Mononuclear cell (primary cell): ENCODE data around the gene VWA8. TPM values are rescaled to one million over a fixed set of nuclear protein-coding genes. Genes with fewer than 3 reads are reported as not detected.
"Not testable (repeated sequence)": the region's sequence is repeated elsewhere in the genome, so short reads cannot be mapped to it uniquely, and the experiment has no call there.

Experiments
- H3K27me3 ChIP-seq: 2 replicates; pipeline ENCODE4 v1.6.0; 2011; ENCODE audit warnings: low read length, control low read depth; ENCODE audit not compliant: insufficient read depth
- H3K4me1 ChIP-seq: 2 replicates; pipeline ENCODE4 v1.5.1; 2011; ENCODE audit warnings: mild to moderate bottlenecking, low read length, control low read depth; ENCODE audit not compliant: insufficient read depth
- H3K4me3 ChIP-seq: 2 replicates; pipeline ENCODE4 v1.5.1; 2011; ENCODE audit warnings: mild to moderate bottlenecking, low read length, moderate library complexity
- H3K9me3 ChIP-seq: 2 replicates; pipeline ENCODE4 v1.5.1; 2011; ENCODE audit warnings: low read depth, mild to moderate bottlenecking, control low read depth, low read length
- total RNA-seq: library from RNA; depleted of rRNA; stranded (reverse); fragments of >200 nt; gene quantifications from one replicate; pipeline ENCODE4 v1.2.3, GENCODE V29; 2012

Gene VWA8
- total RNA-seq, 1 donor, result 18.6 TPM

DNA sequence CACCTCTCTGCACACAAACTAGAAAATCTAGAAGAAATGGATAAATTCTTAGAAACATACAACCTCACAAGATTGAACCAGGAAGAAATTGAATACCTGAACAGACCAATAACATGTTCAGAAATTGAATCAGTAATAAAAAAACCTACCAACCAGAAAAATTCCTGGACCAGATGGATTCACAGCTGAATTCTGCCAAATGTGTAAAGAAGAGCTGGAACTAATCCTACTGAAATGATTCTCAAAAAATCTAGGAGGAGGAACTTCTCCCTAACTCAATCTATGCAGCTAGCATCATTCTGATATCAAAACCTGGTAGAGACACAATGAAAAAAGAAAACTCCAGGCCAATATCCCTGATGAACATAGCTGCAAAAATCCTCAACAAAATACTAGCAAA lies 336.9 kb downstream of the VWA8 start:
- Histone ChIP-seq H3K4me3 (no peak overlapping the region), H3K9me3 (no peaks in the 10 kb centered on the region), H3K27me3 (no peaks in the 10 kb centered on the region), H3K4me1 (no peaks in the 10 kb centered on the region)

DNA sequence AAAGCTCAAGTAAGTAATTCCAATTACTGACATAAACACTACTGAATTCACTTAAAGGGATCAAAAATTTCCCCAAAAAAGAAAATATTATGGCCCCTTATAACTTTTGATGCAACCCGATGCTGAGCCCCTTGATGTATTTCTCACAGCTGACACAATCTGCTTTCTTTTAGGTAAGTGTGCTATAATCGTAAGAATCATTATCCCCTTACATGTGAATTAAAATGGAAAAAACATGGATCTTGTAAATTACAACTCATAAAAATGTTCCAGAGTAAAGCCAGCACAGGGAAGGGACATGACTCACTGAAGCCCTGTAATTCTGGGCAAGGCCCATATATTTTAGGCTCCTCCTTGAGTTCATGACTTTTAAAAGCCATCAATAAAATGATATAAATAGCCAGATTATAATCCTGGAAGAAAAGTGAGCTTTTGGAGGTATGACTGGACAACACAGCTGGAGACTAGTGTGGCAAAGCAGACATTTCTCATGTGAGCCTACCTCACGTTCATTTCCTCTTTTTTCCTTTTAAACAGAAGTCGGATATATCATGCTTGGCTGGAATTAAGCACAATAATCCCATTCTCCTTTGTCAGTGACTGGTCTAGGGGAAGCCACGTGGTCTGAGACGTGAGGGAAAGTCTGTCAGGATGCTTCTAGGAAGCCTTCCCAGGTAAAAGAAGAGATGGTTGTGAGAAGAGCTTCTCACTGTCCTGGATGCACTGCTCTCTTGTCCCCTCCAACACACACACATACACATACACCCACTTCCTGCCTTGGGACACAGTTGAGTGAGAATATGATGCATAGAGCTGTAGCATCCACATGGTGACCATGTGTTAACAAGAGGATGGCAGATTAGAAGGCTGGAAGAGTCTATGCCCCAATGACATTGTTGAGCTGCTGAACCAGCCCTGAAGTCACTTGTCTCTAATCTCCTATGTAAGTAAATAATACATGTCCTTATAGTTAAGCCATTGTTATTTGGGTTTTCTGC lies 338.2 kb downstream of the VWA8 start:
- H3K4me1 ChIP-seq, result no peaks in the 10 kb centered on the region
- H3K4me3 ChIP-seq, result no peak overlapping the region
- H3K27me3 ChIP-seq, result no peaks in the 10 kb centered on the region
- no peaks in the 10 kb centered on the region for H3K9me3 ChIP-seq

DNA sequence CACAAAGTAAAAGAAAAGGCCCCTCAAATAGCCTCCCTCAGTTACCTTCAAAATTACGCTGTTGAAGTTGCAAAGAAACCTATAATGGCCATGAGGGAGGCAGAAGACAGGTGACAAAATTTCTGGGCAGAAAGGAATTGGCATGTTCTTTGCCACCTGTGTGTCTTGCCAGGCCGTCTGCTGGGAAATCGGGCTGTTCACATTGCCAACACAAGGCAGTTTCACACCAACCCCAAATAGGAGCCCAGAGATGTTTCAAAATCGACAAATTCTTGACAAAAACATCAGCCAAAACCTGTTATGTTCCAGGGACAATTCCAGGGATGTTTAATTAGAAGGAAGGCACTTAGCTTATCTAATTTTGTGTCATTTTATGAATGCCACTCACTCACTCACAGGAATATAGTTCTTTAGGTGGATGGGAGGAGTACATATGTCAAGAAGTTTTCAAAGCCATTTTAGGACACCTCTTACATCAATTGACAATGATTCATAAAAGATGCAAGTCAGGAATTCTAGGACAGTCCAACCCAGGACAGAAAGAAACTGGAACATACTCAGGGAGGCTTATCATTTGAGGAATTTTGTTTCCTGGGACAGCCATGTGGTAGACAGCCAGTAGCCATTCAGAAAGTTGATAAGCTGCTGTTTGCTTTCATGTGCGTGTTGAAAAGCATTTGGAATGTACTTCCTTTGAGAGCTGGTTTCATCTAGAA lies 339.0 kb downstream of the VWA8 start:
- Histone ChIP-seq H3K4me1 (no peaks in the 10 kb centered on the region), H3K4me3 (no peak overlapping the region), H3K27me3 (no peaks in the 10 kb centered on the region), H3K9me3 (no peaks in the 10 kb centered on the region)

DNA sequence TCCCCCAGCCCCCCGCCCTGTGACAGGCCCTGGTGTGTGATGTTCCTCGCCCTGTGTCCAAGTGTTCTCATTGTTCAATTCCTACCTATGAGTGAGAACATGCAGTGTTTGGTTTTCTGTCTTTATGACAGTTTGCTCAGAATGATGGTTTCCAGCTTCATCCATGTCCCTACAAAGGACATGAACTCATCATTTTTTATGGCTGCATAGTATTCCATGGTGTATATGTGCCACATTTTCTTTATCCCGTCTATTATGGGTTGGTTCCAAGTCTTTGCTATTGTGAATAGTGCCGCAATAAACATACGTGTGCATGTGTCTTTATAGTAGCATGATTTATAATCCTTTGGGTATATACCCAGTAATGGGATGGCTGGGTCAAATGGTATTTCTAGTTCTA lies 343.3 kb downstream of the VWA8 start:
- H3K9me3 ChIP-seq, H3K27me3 ChIP-seq, H3K4me1 ChIP-seq, H3K4me3 ChIP-seq: not testable (repeated sequence)

DNA sequence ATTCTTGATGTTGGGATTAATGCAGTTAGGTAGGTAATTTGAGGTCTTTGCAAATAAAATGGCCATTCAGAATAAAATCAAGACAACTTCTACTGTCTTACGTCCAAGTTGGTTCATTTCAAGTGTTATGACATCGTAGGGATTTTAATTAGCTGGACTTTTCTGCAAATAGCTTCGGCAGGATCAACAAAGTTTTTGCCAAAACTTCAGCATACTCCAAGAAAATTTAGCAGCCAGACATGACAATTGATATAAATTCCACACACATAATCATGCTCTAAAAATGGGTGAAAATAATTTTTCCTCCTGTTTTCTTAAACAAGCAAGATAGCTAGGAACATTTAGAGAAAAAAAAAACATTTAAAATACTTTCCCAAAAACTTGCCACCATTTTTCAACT lies 344.8 kb downstream of the VWA8 start:
- no peaks in the 10 kb centered on the region for H3K9me3 ChIP-seq
- no peak overlapping the region for H3K4me3 ChIP-seq
- no peaks in the 10 kb centered on the region for H3K4me1 ChIP-seq
- H3K27me3 ChIP-seq, result no peaks in the 10 kb centered on the region

DNA sequence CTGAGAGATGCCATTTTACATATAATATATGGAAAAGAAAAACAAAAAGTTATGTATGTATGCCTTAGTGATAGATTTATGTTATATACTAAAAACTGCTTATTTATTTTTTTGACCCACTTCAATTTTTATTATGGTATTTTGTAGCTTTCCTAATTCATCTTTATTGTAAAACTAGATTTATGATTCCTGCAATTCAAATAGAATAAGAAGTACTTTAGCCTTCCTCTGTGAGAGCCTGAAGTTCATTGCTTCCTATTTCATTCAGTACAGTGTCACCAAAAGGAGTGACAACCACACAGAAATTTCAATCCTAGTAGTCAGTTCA lies 345.4 kb downstream of the VWA8 start:
- H3K4me1 ChIP-seq, result no peaks in the 10 kb centered on the region
- no peaks in the 10 kb centered on the region for H3K27me3 ChIP-seq
- no peaks in the 10 kb centered on the region for H3K9me3 ChIP-seq
- no peak overlapping the region for H3K4me3 ChIP-seq

DNA sequence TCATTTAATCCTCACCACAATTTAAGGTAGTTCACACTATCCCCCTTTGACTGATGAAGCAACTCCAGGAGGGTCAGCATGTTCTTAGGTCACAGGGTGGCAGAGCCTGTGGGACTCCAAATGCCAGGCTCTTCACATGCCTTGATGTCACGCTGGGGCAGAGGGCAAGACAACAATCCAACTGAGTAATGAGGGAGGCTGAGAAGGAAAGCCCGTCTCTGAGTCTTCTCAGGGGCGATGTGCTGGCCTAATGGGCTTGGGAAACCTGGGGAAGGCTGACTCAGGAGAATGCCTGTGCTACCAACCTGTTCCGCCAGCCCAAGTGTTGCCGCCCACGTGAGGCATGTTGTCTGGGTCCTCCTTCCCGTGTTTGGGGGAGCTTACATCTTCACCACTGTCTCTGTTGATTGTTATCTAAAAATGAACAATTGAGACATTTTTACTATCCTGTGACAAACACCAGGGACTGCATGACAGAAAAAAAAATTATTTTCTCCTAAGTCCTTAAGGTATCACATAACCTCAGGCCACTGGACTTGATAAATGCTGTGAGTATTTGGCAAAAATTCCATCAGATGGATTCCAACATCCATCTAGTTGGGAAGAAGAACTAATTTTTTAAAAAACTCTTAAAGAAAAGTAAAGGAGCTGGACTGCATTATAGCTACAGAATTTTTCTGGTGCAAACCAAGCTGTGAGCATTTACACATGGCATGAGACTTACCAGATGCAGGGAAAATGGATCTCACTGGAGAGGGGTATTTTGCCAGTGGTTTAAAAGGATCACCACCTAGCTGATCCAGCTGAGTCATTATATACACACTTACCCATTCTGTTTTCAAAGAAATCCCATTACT lies 346.0 kb downstream of the VWA8 start:
- H3K4me3 ChIP-seq, result no peak overlapping the region
- H3K4me1 ChIP-seq, result no peaks in the 10 kb centered on the region
- no peaks in the 10 kb centered on the region for H3K9me3 ChIP-seq
- no peaks in the 10 kb centered on the region for H3K27me3 ChIP-seq

DNA sequence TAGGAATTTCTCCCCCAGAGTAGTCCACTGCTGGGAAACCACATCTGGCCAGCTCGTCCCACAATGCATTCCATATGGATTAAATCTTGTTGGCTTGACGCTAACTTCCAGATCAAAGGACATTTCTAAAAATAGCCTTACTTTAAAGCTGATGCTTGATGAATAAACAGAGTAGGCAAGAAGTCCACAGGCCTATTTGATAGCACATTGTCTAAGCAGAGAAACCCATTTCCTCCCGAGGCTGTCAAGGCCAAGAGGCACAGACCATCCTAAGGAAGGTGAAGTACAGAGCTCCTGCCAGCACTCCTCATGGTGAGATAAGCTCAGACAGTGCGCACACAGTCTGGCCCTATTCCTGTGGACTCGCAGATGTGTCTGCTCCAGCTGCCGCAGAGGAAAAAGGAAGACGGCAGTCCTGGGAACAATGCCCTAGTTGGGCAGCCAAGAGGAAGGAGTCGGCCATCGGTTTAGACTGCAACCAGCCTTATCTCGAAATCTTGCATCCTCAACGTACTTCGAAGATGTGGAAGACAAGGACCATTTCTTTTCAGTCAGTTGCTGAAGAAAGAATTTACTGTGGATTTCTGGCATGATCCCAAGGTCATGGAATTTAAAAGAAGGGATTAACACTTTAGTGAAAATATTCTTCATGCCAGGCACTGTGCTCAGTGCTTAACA lies 346.8 kb downstream of the VWA8 start:
- Histone ChIP-seq H3K9me3 (no peaks in the 10 kb centered on the region), H3K27me3 (no peaks in the 10 kb centered on the region), H3K4me1 (no peaks in the 10 kb centered on the region), H3K4me3 (no peak overlapping the region)

DNA sequence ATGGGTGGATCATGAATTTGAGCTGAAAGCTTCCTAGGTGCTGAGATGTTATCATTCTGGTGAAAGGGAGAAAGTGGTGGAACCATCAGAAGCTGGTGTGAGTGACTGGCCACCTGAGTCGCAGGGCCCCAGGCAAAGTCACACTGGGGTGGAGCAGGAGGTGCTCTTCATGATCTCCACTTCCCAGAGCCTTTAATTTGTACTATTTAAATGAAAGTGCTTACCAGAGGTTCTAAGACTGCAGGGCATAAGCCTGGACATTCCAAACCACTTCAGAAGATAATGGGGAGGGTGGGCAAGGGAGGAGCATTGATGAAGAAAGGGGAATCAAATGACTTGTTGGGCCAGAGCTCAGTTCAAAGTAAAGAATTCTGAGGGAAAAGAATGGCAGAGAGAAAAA lies 347.4 kb downstream of the VWA8 start:
- Histone ChIP-seq H3K4me3 (no peak overlapping the region), H3K27me3 (no peaks in the 10 kb centered on the region), H3K9me3 (no peaks in the 10 kb centered on the region), H3K4me1 (no peaks in the 10 kb centered on the region)

DNA sequence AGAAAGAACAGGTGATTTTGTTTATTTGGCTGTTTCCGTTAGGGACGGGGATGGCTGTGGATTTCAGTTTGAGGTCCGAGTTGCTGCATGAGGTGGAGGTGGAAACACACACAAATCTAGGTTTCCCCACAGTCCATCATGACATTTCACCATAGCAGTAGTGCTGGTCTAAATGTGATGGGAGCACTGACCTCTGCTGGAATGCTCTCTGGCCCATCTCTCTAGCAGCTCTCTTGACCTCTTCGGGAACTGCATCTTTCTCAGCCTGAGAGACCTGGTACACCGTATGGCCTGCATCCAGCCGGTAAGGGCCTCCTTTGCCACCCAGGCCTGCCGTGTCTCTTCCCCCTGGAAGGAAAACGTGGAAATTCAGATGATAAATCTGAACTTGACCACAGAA lies 349.5 kb downstream of the VWA8 start:
- no peaks in the 10 kb centered on the region for H3K4me1 ChIP-seq
- no peaks in the 10 kb centered on the region for H3K27me3 ChIP-seq
- no peak overlapping the region for H3K4me3 ChIP-seq
- H3K9me3 ChIP-seq, result no peaks in the 10 kb centered on the region

DNA sequence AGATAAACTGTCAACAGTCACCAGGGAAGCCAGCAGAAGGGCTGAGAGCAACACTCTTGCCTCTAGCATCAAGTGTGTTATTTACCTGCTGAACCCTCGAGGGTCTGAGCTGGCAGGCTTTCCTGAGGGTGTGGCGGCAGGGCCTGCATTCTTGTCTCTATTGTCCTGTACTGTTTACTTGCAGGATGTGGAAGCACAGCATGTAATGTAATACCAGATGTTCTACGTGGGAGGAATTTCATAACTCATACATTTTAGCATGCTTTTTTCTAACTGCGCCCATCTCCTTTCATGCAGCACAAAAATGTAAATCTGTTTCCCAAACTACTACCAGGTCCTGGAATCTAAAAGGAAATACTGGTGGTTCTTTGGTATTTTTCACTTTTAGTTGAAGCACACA lies 350.5 kb downstream of the VWA8 start:
- Histone ChIP-seq H3K27me3 (no peaks in the 10 kb centered on the region), H3K9me3 (no peaks in the 10 kb centered on the region), H3K4me1 (no peaks in the 10 kb centered on the region), H3K4me3 (no peak overlapping the region)

DNA sequence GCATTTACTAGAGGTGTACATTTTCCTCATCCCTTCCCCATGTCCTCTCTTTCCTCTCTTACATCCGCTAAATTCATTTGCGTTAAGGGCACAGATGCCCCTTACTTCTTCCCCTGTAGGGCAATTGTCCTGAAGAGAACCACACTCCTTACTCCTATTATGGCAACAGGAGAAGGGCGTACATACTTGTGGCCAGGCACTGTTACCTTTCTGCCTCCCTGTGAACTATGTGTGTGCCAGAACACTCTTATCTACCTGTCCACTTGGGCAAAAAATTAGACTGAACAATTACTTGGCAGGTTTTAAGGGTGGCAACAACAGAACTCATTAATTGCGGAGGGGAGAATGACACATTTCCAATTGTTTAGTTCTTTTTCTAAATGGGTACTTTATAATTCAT lies 351.1 kb downstream of the VWA8 start:
- no peaks in the 10 kb centered on the region for H3K27me3 ChIP-seq
- H3K4me3 ChIP-seq, result no peak overlapping the region
- no peaks in the 10 kb centered on the region for H3K4me1 ChIP-seq
- H3K9me3 ChIP-seq, result no peaks in the 10 kb centered on the region

DNA sequence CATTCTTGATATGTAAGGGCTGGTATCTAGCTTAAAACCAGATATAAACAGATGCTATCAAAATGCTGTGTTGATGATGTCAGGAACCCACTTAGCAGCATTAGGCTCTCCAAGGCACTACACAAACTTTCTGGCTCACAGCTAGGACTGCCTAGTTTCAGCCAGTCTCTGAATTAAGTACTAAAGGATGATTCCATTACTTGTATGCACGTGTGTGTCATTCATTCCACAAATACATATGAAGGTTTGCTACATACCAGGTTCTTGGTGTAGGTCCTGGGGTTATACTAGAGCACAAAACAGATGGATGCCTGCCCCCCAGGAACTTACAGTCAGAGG lies 352.1 kb downstream of the VWA8 start:
- no peaks in the 10 kb centered on the region for H3K27me3 ChIP-seq
- H3K4me1 ChIP-seq, result no peaks in the 10 kb centered on the region
- H3K9me3 ChIP-seq, result no peaks in the 10 kb centered on the region
- no peak overlapping the region for H3K4me3 ChIP-seq

DNA sequence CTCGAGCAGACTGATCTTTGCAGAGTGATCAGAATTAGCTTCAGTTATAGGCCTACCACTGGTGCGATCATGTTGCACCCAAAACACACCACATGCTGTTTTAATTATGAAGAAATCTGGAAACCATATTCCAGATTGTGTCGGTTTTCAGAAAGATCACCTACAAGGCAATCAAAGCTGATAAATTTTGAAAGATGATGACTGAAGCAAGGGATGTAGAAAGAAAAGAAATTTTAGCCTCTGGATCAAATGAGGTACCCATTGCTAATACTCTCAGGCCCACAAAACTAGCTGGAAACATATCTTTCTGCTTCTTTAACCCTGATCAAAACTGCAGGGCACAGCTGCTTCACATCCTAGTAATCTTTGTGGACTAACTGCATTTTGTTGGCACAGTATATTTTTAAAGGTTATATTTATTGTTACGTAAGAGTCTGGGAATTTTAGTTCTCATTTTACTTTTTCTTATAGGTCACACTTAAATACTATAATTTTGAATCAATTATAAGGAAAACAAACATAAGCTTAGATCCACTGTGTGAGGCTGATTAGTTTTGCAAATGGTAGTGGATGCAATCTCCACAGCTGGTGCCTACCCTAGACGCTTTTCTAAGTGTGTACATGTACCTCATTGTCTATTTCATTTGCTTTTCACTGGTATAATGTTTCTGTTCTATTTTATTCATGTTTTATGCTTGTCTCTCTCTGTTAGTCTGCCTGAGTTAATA lies 352.6 kb downstream of the VWA8 start:
- no peaks in the 10 kb centered on the region for H3K4me1 ChIP-seq
- no peaks in the 10 kb centered on the region for H3K9me3 ChIP-seq
- no peak overlapping the region for H3K4me3 ChIP-seq
- H3K27me3 ChIP-seq, result no peaks in the 10 kb centered on the region
